HG03103 (cell line): Measurements from ENCODE around the gene TRIM7.
"Not testable (repeated sequence)": the region's sequence is repeated elsewhere in the genome, so short reads cannot be mapped to it uniquely, and the experiment has no call there.

Experiments
- ATAC-seq: cut with Tn5 transposase; IDR thresholded peaks from one replicate; pipeline ENCODE4 v1.9.1; 2021; ENCODE audit warnings: low read depth; ENCODE audit not compliant: unreplicated experiment

Gene TRIM7

DNA sequence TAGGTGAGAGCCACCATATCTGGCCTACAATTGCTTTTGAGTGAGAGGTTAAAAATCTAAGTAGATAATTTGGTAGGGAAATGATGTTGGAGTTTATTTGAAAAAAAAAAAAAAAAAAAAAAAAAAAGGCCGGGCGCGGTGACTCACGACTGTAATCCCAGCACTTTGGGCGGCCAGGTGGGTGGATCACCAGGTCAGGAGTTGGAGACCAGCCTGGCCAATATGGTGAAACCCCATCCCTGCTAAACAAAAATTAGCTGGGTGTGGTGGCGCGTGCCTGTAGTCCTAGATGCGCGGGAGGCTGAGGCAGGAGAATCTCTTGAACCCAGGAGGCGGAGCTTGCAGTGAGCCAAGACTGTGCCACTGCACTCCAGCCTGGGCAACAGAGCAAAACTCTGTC is 9.3 kb upstream of the TRIM7 start:
- ATAC-seq: not testable (repeated sequence)

DNA sequence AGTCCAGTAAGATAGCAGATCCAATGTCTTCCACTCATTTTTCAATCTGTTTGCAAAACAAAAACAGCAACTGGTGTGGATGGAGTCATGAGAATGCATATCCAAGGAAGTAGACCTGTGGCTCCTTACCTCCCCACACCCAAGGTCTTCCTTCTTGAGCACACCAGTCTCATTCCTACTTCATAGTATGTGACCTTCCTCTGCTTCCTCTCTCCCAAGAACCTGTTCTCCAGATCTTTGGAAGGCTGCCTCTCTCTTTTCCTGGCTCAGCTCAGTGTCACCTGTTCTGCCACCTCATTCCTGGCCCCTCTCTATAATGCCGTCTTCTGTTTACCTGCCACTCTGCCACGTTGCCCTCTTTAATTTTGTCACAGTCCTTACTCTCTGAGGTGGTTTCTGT is 7.9 kb upstream of the TRIM7 start:
- no peak for ATAC-seq

DNA sequence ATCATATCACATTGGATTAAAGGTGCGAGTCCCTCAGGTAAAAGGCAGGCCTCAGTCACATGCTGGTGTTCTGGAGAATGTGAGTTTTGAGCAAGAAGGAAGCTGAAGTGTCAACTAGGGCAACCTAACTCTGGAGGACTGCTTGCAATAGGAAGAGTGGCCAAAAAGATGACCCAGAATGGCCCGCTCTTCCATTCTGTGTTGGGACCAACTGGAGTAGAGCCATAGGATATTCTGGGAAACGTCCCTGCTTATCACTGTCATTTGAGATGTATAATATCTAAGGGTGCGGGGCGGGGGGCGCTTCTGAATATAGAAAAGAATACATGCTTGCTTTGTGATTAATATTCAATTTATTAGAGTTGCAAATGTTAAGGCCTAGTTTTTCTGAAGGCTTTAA is 7.1 kb upstream of the TRIM7 start:
- ATAC-seq: no peak

DNA sequence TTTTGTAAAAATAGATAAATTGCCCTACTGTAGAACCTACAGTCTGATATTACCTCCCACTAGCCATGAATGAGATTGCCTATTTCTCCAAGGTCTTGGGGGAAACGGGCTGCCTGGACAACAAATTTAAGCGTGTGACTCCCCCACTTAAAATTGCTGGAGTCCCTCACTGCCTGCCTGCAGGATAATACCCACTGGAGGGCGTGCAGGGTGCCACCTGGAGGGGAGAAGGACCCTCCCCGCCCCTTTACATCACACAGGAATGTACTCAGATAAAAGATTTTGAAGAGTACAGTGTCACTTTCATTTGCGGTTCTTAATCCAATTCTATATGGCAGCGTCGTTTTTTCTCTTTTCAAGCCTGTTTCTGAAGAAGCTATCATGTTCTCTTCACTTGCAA is 6.2 kb upstream of the TRIM7 start:
- no peak for ATAC-seq

DNA sequence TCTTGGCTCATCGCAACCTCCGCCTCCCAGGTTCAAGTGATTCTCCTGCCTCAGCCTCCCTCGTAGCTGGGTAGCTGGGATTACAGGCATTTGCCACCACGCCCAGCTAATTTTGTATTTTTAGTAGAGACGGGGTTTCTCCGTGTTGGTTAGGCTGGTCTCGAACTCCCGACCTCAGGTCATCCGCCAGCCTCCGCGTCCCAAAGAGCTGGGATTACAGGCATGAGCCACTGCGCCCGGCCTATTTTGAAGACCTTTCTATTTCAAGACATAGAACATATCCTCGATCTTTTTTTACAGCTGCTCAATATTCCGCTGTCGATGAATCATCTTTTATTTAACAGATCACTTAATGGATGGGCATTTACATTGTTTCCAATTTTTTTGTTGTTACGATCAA is 5.7 kb upstream of the TRIM7 start:
- not testable (repeated sequence) for ATAC-seq

DNA sequence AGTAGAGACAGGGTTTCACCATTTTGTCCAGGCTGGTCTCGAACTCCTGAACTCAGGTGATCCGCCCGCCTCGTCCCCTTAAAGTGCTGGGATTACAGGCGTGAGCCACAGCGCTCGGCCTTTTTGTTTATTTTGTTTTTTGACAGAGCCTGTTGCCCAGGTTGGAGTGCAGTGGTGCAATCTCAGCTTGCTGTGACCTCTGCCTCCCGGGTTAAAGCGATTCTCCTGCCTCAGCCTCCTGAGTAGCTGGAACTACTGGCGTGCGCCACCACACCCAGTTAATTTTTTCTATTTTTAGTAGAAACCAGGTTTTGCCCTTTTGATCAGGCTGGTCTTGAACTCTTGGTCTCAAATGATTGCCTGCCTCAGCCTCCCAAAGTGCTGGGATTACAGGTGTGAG is 5.2 kb upstream of the TRIM7 start:
- ATAC-seq: not testable (repeated sequence)

DNA sequence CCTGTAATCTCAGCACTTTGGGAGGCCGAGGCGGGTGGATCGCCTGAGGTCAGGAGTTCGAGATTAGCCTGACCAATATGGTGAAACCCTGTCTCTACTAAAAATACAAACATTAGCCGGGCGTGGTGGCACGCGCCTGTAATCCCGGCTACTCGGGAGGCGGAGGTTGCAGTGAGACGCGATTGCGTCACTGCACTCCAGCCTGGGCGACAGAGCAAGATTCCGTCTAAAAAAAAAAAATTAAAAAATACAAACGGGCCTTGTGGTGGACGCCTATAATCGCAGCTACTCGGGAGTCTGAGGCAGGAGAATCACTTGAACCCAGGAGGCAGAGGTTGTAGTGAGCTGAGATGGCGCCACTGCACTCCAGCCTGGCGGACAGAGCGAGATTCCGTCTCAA is 4.0 kb upstream of the TRIM7 start:
- ATAC-seq: not testable (repeated sequence)

DNA sequence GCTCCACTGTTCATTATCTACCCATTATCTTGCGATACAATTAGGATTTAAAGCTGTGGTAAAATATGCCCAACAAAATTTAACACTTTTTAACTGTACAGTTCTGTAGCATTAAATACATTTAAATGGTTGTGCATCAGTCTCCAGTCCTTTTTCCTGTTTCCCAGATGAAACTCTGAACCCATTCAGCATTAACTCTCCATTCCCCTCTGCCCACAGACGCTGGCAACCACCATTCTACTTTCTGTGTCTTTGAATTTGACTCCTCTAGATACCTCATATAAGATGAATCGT is 2.9 kb upstream of the TRIM7 start:
- ATAC-seq: no peak

DNA sequence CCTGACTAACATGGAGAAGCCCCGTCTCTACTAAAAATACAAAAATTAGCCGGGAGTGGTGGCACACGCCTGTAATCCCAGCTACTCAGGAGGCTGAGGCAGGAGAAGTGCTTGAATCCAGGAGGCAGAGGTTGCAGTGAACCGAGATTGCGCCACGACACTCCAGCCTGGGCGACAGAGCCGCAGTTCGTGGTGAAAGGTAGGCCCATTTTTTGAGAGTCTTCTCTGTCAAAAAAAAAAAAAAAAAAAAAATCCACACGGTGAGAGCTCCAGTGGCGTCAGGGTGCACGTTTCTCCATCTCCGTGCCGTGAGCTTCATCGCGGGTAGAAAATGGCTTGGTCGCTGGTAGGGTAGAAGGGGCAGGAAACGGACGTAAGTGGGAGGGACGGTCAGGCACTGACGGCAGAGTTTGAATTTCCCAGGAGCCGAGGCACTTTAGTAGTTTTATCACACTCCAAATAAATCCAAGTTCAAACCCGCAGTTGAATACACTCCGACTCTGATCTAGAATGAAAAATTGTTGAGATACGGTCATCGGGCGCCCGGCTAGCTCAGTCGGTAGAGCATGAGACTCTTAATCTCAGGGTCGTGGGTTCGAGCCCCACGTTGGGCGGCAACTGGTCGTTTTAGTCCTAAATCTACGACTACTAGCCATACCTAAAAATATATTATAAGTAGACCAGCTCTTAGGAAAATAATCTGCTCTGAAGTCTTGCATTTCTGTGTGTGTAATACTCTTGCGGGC is 2.4 kb upstream of the TRIM7 start:
- peak; percentile 32 for ATAC-seq

DNA sequence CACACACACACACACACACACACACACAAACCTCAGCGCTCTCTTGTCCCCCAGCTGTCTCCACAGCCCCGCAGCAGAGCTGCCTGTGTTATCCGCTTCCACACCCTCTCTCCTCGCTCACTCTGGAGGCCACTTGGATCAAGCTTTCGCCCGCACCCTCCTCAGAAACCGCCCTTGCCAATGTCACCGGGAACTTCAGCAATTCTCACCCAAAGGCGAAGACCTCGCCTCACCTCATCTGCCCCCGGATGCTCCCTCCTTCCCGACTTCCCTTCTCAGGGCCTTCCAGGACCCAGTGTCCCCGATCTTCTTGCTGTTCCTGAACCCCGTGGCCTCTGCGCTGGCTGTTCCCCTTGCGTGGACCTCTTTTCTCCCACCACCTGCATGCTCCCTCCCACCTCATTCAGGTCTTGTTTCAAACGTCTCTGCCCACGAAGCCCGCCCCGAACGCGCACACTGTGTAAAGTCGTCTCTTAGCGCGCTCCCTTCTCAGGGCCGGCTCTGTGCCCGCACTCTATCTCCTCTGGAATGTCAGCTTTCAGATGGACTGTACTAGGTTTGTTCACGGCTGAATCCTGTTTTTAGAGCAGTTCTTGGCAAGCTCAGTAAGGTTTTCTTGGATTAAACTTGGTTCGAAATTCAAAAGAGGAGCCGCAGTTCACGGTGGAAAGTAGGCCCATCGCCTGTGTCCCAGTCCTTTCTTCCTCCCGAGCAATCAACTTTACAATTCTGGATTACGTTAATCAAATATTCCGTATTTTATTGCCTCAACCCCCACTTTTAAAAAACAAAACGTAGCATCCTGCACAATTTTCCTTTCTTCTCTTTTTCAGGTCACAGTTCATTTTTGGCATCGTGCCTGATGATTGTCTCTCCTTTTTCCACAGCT is 1.0 kb upstream of the TRIM7 start:
- ATAC-seq: no peak

DNA sequence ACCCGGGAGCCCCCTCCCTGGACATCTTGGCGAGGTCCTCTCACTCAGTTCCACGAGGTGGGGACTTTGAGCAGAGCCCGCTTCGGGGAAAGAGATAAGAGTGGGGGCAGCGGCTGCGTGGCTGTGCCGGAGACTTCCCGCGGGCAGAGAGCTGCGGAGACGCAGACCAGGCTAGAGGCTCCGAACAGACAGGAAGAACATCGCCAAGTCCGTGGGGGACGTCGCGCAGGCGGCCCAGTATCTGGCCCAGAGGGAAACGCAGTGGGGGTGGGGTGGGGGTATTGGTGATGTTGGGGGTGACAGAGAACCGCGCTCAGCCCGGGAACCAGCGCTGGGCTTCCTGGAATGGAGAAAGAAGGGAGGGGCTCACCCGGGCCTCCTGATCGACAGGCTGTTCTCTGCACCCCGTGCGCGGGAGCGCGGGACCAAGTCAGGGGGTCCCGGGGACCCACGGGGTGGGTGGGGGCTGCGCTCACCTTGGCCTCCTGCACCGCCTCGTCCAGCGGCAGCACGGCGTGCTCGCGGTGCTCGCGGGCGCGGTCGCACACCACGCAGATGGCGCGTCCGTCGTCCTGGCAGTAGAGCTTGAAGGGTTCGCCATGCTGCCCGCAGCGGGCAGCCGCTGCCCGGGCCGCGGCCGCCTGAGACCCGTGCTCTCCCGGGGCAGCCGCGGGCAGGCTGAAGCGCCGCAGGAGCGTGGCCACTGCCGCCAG is 727 bp downstream of the TRIM7 start:
- no peak for ATAC-seq

DNA sequence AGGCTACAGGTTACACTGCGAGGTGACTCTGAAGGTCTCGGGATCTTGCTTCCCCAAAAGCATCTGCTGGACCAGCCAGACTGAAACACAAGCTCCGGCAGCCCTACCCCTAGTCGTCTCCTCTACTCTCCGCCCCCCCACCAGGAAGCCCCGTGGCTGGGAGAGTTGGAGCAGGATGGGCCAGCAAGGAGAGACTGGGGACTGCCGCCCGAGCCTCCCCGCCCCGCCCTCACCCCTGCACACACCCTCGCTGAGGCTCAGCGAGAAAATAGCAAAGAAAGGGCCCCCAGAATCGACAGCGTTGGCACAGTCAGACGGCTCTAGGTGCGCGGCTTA is 1.3 kb downstream of the TRIM7 start:
- ATAC-seq: no peak

DNA sequence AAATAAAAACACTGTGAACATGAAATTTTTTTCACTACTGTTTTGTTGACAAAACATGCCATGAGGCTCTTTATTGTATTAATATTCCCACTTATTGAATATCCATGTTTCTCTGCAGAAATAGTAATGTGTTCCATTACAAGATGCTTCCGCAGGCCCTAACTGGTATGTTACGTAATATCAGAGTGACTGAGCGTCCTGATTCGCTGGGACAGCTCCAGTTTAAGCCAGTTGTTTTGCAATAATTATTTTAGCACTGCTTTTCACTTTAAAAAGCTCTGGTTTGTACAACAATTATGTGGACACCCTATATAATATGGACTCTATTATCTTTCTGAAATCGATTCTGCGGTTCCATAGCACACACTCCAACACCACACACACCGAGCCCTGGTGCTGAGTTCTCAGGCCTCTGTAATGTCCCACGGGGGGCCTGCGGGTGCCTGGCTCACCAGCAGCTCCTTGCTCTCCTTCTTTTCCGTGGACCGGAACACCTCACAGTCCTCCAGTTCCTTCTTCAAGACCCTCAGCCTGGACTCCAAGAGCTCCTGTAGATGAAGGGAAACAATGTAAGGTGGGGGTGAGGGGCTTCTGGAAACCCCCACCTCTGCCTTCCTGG is 1.8 kb downstream of the TRIM7 start:
- no peak for ATAC-seq

DNA sequence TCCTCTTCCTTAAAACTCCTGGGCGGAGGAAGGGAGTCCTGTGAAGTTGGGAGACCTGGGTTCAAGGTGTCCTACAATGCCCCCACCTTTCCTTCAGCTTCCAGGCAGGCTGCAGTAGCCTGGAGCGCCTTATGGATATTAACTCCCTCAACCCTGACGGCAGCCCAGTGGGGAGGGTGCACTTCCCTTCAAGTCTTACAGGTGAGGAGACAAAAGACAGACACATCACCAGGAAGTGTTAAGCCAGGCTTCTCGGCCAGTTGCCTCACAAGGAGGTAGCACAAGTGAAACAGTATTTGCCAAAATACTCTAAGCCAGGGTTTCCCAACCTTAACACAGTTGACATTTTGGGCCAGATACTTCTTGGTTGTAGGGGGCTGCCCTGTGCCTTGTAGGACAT is 4.2 kb downstream of the TRIM7 start:
- no peak for ATAC-seq

DNA sequence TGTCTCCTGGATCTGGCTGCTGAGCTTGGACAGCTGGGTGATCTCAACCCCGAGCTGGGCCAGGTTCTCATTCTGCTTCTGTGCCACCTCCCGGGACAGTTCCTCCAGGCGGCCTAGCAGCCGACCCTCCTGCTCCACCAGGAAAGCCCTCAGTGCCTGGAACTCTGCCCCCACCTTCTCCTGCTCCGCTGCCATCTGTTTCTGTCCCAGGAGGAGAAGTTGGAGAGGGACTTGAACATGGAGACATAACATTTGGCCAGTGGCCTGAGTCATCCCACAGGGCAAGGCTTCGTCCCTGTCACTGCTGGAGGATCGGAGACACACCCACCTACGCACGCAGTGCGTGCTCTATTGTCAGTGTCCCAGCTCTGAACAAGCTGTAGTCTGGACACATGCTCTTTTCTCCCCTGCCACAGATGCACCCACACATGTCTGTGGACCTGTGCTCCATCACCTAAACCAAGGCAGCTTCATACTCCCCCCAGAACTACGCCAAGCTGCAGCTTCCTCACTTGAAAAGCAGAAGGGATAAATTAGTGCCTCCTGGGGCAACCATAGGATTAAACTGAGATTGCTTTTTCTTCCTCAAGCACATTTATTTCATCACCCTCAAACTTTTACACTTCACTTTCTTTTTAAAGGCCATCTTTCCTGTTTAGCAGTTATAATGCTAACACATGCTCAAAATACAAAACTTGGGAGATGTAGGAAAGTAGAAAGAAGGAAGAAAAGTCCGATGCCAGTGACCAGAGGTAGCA is 4.9 kb downstream of the TRIM7 start:
- no peak for ATAC-seq

DNA sequence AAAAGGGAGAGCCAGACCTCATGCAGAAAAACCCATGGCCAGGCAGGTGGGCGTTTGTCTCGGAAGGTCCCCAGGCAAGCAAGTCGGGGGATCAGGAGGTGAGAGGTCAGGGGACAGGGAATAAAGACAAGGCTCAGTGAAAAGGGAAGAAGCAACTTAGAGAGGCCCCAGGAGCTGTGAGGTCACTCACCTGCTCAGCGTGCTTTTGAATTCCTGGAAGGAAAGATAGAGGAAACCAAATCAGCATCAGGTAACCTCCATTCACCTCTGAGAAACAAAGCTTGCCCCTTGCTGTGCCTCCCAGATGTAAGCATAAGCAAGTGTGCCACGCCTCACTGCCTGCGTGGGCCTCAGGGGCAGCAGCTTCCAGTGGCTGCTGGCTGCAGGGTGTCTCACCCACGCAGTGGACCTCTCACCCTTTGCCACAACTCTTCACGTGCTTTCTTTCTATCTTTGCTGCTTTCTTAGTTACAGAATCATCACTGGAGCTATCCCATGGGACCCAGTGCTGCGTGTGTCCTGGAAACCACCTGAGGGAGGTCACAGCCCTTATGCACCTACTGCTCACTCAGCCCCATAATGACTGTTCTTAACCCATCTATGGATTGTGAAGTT is 6.0 kb downstream of the TRIM7 start:
- ATAC-seq: peak; percentile 49

DNA sequence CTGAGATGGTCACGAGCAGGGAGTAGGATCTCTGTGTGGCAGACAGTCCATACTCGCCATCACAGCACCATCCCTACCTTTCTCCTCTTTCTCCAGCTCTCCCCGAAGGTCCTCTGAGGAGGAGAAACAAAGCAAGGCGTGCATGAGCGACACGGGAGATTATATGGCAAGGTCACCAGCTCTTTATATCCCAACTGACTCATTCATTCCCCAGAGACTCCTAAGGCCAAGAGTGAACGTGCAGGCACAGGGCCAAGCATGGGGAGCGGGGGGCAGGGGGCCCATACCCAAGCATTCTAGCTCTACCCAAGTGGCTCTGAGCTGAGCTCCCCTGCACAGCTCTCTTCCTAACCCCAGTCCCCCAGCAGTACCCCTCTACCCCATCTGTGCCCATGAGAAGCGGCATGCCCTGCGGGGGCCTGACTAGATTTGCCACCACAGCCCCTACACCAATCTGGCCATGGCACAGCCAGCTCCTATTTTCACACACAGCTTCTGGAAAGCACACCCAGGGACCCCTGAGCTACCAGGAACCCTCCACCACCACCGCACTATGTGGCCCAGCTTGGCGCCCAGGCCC is 6.8 kb downstream of the TRIM7 start:
- no peak for ATAC-seq

DNA sequence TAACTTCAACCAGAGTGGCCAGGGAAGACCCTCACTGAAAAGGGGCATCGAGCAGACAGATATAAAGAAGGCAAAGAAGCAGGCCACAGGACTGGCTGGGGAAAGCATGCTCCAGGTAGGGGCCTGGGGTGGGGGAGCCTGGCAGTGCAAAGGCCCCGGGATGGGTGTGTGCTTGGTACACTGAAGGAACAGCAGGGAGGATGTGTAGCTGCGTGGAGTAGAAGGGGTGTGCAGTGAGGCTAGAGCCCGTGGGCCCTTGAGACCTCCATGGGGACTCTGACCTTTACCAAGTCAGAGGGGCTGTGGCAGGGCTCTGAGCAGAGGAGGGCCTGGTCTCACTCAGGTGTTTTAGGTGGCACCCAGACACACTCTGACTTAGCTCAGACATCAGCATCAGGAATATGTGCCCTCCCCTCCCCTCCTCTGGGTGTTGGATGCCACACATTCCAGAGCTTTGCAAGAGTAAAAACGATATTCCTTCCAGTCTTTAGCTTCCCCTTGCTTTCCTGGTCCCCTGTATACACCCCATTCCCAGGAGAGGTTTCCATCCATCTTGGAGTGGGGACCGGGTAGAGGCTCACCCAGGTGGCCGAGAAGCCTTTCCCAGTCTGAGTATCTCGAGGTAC is 7.6 kb downstream of the TRIM7 start:
- ATAC-seq: no peak

DNA sequence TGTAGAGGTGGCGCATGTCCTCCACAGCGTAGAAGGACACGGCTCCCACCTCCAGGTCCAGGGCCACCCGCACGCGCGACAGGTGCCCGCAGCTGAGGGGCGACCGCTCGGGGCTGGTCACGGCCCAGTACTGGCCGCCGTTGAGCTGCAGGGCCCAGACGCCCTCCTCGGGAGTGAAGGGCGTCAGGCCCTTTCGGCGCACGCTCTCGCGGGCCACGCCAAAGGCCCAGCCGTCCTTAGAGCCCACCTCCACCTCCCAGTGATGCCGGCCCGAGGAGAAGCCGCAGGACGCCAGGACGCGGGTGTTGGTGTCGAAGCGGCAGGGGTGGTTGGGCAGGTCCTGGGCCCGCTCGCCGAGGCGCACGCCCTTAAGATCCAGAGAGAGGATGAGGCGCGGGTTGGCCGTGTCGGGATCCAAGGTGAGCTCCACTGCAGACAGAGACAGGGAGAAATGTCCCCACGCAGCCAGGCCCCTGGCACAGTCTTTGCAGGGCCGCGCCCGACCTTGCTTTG is 9.7 kb downstream of the TRIM7 start:
- no peak for ATAC-seq
